Measurements from ENCODE around the gene MT1HL1. TPM values are rescaled to one million over a fixed set of nuclear protein-coding genes. Genes with fewer than 3 reads are reported as not detected.
A peak's percentile ranks its signal among the peaks of the same experiment; 100 is the strongest.

The MT1HL1 gene
- not detected for polyA plus RNA-seq (2013, experiment 1 of 2)
- polyA plus RNA-seq (2013, experiment 2 of 2) = not detected

DNA sequence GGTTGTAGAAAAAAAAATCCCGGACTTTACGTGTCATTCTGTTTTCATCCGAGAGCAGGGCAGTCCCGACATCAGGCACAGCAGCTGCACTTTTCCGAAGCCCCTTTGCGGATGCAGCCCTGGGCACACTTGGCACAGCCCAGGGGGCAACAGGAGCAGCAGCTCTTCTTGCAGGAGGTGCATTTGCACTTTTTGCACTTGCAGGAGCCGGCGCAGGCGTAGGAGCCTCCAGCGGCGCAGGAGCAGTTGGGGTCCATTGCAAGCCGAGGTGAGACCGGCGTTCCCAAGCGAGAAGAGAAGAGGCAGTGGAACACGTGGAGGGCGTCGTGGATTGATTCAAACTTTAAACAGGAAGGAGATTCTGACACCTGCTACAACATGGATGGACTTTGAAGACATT is at the start of gene MT1HL1:
Gene MT1HL1, minus strand, starts transcription at position 326 of the 400 bp plus-strand sequence. Its CDS starts 69 bp downstream, at position 257.
- Histone ChIP-seq H3K4me1 (ENCODE audit: insufficient read depth, low read length) (peaks cover 3% of the 10 kb centered on the region; the same call in 1 of the 2 replicates), H3K9me3 (ENCODE audit: insufficient read depth, low read depth, low read length) (no peaks in the 10 kb centered on the region), H3K4me3 (ENCODE audit: low read length) (no peak within 1 kb of the TSS), H3K27me3 (ENCODE audit: insufficient read depth, low read length) (no peaks in the 10 kb centered on the region), H3K36me3 (ENCODE audit: insufficient read depth, low read length) (no peaks in the 10 kb centered on the region), H3K9ac (ENCODE audit: low read depth, low read length) (no peak within 1 kb of the TSS), H3K27ac (ENCODE audit: low read depth, low read length) (no peak within 1 kb of the TSS)
- WGBS = 93% methylated on average over 18 of the region's 18 CpGs

DNA sequence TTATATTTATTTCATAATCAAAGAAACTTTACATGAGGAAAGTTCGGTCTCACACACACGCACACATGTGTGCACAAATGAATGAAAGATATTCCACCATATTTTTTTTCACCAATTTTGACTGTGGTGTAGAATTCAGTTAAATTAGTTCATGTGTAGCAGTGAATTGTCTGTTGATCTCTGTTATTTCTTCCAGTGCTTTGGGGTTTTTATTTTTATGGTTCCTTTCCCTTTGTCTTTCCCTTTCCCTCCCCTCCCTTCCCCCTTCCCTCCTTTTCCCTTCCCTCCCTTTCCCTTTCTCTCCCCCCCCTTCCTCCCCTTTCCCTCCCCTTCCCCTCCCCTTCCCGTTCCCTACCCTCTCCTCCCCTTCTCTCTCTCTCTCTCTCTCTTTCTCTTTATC is 46.7 kb upstream of the MT1HL1 start:
- Histone ChIP-seq H3K9ac (ENCODE audit: low read depth, low read length) (no peak overlapping the region), H3K4me3 (ENCODE audit: low read length) (no peak overlapping the region), H3K9me3 (ENCODE audit: insufficient read depth, low read depth, low read length) (no peaks in the 10 kb centered on the region), H3K27ac (ENCODE audit: low read depth, low read length) (no peak overlapping the region), H3K36me3 (ENCODE audit: insufficient read depth, low read length) (no peaks in the 10 kb centered on the region), H3K4me1 (ENCODE audit: insufficient read depth, low read length) (peaks cover 25% of the 10 kb centered on the region; the same call in 1 of the 2 replicates), H3K27me3 (ENCODE audit: insufficient read depth, low read length) (no peaks in the 10 kb centered on the region)
- WGBS = no CpG with 5 or more reads among the region's 3 CpGs

DNA sequence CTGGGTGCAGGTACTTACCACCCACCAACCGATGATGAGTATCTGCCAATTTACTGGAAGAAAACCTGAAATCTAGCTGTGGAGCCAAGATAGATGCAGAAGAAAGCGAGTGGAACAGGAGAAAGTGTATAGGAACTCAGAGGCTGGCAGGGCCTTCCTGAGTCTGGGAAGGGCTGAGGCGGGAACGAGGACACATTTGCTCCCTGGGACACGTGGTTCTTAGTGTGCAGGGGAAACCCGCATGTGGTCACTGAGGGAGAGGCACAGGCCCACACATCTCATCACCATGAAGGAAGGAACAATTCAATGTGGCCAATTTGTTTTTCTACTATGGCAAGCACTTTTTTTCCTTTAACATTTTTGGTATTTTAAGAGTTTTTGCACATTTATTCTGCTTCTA is 45.9 kb upstream of the MT1HL1 start:
- WGBS = 86% methylated on average over 6 of the region's 6 CpGs
- Histone ChIP-seq H3K4me3 (ENCODE audit: low read length) (no peak overlapping the region), H3K27me3 (ENCODE audit: insufficient read depth, low read length) (no peaks in the 10 kb centered on the region), H3K9me3 (ENCODE audit: insufficient read depth, low read depth, low read length) (no peaks in the 10 kb centered on the region), H3K27ac (ENCODE audit: low read depth, low read length) (no peak overlapping the region), H3K4me1 (ENCODE audit: insufficient read depth, low read length) (peaks cover 31% of the 10 kb centered on the region; the same call in 1 of the 2 replicates), H3K9ac (ENCODE audit: low read depth, low read length) (no peak overlapping the region), H3K36me3 (ENCODE audit: insufficient read depth, low read length) (no peaks in the 10 kb centered on the region)

DNA sequence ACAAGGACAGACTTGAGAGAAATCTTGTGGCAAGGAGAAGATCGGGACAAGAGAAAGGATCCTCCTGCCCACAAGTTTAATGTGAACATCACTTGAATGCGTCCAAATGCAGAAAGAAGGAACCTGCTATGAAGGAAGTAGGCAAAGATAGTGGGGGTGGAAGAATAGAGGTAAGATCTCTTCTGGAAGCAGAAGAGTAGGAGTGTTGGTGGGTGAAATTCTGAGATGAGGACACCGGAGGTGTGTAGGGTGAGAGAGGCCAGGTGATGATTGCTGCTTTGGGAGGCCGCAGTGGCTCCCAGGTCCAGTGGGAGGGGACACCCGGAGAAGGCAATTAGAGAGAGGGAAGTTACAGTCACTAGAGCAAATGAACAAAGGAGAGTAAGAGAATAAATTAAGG is 44.6 kb upstream of the MT1HL1 start:
- Histone ChIP-seq H3K4me1 (ENCODE audit: insufficient read depth, low read length) (peaks cover 44% of the 10 kb centered on the region), H3K27me3 (ENCODE audit: insufficient read depth, low read length) (peaks cover 13% of the 10 kb centered on the region), H3K4me3 (ENCODE audit: low read length) (no peak overlapping the region), H3K9me3 (ENCODE audit: insufficient read depth, low read depth, low read length) (no peaks in the 10 kb centered on the region), H3K36me3 (ENCODE audit: insufficient read depth, low read length) (no peaks in the 10 kb centered on the region), H3K9ac (ENCODE audit: low read depth, low read length) (no peak overlapping the region), H3K27ac (ENCODE audit: low read depth, low read length) (no peak overlapping the region)
- 95% methylated on average over 5 of the region's 5 CpGs for WGBS

DNA sequence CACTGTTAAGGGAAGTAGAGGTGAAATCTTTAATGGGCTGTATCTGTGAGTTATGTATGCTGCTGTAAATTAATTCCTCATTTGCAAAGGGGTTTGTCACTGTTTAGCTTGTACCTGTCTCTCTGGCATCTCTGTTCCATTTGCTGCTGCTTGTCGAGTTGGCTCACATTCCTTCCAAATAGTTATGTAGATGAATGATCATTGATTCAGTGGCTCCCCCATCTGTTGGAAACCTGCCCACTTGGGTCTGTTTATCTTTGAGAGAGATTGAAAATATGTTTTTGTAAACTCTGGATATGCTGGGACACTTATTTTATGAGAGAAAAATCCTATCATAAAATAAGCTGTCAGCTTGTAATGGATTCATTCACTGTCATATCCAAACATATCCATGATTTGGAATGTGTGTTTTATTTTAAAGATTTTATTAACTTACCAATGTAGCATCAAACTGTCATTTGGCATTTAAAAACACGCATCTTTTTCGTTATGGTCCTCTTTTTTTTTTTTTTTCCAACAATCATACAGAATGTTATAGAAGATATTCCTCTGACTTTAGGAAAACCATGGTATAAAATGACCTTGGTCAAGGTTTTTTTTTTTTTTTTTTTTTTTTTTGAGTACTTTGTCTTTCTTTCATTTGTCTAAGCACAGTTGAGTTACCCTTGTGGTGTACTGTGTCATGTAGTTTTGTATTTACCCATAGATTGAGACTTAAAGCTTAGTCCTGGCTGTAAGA is 41.2 kb upstream of the MT1HL1 start:
- Histone ChIP-seq H3K9me3 (ENCODE audit: insufficient read depth, low read depth, low read length) (no peaks in the 10 kb centered on the region), H3K9ac (ENCODE audit: low read depth, low read length) (no peak overlapping the region), H3K27me3 (ENCODE audit: insufficient read depth, low read length) (peaks cover 42% of the 10 kb centered on the region), H3K4me1 (ENCODE audit: insufficient read depth, low read length) (peaks cover 46% of the 10 kb centered on the region), H3K36me3 (ENCODE audit: insufficient read depth, low read length) (no peaks in the 10 kb centered on the region), H3K4me3 (ENCODE audit: low read length) (peak overlapping the region; percentile 67; the same call in 1 of the 2 replicates), H3K27ac (ENCODE audit: low read depth, low read length) (no peak overlapping the region)
- 11% methylated on average over 1 of the region's 3 CpGs for WGBS

DNA sequence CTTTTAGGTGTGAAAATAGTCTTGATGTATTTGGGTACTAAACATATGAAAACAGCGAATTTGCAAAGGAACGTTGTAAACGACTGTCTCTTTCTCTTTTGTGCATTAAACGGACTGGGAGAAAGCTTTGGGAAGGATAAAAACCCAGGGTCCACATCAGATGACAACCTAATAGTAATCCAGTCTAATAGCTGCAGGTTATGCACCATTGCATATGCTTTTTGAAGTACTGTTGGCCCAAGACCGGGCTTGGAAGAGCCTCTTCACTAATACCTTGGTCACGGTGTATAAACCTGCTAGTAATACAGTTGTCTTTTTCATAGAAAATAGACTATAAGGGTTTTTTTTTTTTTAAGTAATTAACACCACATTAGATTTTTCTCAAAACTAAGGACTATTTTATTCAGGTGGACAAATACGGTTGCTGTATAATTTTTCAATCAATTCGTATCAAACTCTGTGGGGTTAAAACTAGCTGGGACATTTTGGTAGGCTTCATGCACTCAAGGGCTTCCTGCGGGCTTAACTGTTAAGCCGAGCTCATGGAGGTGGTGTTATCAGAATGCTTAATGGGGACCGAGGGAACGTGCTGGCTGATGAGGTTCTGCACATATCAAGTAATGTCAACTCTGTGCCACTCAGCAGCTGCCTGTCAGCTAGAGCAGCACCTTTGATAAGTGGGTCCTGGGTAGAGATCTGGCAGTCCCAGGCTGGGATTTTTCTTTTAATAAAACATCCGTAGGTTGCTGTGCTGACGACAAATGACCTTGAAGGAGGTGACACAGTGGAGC is 39.8 kb upstream of the MT1HL1 start:
- no peaks in the 10 kb centered on the region for H3K36me3 ChIP-seq (ENCODE audit: insufficient read depth, low read length)
- no peak overlapping the region for H3K27ac ChIP-seq (ENCODE audit: low read depth, low read length)
- H3K27me3 ChIP-seq (ENCODE audit: insufficient read depth, low read length) = peaks cover 47% of the 10 kb centered on the region
- H3K9ac ChIP-seq (ENCODE audit: low read depth, low read length) = no peak overlapping the region
- H3K4me3 ChIP-seq (ENCODE audit: low read length) = peak overlapping the region; percentile 67
- WGBS = 10% methylated on average over 13 of the region's 14 CpGs
- peaks cover 37% of the 10 kb centered on the region for H3K4me1 ChIP-seq (ENCODE audit: insufficient read depth, low read length)
- H3K9me3 ChIP-seq (ENCODE audit: insufficient read depth, low read depth, low read length) = no peaks in the 10 kb centered on the region

DNA sequence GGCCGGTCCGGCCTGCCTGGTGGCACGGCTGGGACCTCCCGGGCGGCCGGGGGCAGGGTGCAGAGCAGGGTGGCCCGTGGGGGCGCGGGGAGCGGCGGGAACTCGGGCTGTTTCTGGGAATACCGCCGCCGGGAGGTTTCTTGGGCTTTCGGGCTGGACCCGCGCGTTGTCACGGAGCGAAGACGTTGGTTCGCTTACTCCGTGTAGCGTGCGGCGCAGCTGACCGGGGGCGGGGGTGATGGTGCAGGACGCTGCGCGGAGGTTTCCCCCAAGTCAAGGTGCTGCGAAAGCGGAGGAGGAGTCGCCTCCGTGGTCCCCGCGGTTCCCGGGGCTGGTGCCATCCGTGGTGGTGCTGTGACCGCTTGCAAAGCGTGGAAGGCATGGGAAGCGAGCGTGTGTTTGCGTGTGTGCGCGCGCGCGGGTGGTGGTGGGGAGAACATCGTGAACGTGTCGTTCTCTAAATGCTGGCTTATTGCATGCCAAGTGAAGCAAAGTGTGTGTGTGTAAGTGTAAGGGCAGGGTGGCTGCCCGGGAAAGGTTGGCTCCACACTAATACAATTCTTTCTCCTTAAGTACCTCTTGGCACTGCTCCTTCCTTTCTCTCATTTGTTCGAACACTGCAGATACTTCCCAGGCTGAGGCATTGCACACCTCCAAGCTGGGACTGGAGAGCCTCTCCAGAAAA is 38.8 kb upstream of the MT1HL1 start:
- peak overlapping the region; percentile 67 for H3K4me3 ChIP-seq (ENCODE audit: low read length)
- no peak overlapping the region for H3K27ac ChIP-seq (ENCODE audit: low read depth, low read length)
- WGBS = 1% methylated on average over 55 of the region's 55 CpGs
- no peaks in the 10 kb centered on the region for H3K9me3 ChIP-seq (ENCODE audit: insufficient read depth, low read depth, low read length)
- peaks cover 47% of the 10 kb centered on the region for H3K27me3 ChIP-seq (ENCODE audit: insufficient read depth, low read length)
- H3K4me1 ChIP-seq (ENCODE audit: insufficient read depth, low read length) = peaks cover 37% of the 10 kb centered on the region
- no peaks in the 10 kb centered on the region for H3K36me3 ChIP-seq (ENCODE audit: insufficient read depth, low read length)
- H3K9ac ChIP-seq (ENCODE audit: low read depth, low read length) = 0 out of 2 replicates have a peak overlapping the region, but pooled peaks have one; percentile 39

DNA sequence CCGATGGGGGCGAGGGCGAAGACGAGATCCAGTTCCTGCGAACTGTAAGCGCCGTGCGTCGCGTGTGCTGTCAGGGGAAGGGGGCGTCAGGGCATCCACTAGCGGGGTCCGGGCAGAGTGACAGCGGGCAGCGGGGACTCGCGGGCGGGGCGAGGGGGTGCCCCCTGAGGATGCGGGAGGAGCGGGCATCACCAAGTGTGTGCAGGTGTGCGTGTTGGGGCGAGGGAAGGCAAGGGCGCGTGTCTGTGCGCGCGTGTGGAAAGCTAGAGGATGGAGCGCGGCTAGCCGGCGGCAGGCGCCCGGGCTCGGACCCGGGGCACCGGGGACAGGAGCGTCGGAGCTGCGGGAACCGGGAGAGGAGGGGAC is 38.3 kb upstream of the MT1HL1 start:
- Histone ChIP-seq H3K4me3 (ENCODE audit: low read length) (peak overlapping the region; percentile 67), H3K4me1 (ENCODE audit: insufficient read depth, low read length) (peaks cover 37% of the 10 kb centered on the region), H3K9me3 (ENCODE audit: insufficient read depth, low read depth, low read length) (no peaks in the 10 kb centered on the region), H3K9ac (ENCODE audit: low read depth, low read length) (peak overlapping the region; percentile 39; the same call in 1 of the 2 replicates), H3K27ac (ENCODE audit: low read depth, low read length) (no peak overlapping the region), H3K27me3 (ENCODE audit: insufficient read depth, low read length) (peaks cover 47% of the 10 kb centered on the region), H3K36me3 (ENCODE audit: insufficient read depth, low read length) (no peaks in the 10 kb centered on the region)
- under 1% methylated on average over 41 of the region's 41 CpGs for WGBS

DNA sequence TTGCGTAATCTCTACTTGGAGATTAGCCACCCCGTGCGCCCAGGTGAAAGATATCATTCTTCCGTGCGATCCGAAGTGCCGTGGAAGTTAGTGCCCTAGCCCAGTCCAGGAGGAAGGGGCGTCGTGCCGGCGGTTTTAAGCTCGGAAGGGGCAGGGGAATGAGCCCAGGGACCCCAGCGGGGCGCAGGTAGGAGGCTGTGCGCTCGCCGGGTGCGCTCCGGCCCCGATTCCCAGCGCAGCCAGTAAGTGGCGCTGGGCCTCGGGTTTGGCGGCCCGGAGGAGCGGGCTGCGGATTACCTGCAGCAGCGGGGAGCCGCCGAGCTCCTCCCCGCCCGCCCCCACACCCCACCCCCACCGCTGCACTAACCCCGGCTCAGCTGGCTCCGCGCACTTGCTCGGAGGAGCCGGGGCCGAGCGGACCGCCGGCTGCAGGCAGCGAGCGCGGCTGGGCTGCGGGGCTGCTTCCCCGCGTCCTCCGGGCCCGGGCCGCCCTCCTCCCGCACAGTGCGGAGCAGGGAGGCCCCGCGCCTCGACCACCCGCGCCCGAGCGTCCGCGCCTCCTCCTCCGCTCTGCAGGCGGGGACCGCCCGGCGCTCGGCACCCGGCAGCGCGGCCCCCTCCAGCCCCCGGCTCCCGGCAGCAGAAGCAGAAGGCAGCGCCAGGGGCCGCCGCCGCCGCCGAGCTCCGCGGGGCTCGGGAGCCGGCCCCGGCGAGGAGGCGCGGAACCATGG is 37.7 kb upstream of the MT1HL1 start, which contains the start of gene RYR2:
Gene RYR2, plus strand, starts transcription at position 390 of the 731 bp plus-strand sequence. Its CDS starts 338 bp downstream, at position 728.
- H3K4me1 ChIP-seq (ENCODE audit: insufficient read depth, low read length) = peaks cover 37% of the 10 kb centered on the region
- peak within 1 kb of the TSS; percentile 39; the same call in 1 of the 2 replicates for H3K9ac ChIP-seq (ENCODE audit: low read depth, low read length)
- no peak within 1 kb of the TSS for H3K27ac ChIP-seq (ENCODE audit: low read depth, low read length)
- H3K27me3 ChIP-seq (ENCODE audit: insufficient read depth, low read length) = peaks cover 47% of the 10 kb centered on the region
- no peaks in the 10 kb centered on the region for H3K9me3 ChIP-seq (ENCODE audit: insufficient read depth, low read depth, low read length)
- H3K36me3 ChIP-seq (ENCODE audit: insufficient read depth, low read length) = no peaks in the 10 kb centered on the region
- WGBS = 2% methylated on average over 76 of the region's 87 CpGs
- H3K4me3 ChIP-seq (ENCODE audit: low read length) = peak within 1 kb of the TSS; percentile 67

DNA sequence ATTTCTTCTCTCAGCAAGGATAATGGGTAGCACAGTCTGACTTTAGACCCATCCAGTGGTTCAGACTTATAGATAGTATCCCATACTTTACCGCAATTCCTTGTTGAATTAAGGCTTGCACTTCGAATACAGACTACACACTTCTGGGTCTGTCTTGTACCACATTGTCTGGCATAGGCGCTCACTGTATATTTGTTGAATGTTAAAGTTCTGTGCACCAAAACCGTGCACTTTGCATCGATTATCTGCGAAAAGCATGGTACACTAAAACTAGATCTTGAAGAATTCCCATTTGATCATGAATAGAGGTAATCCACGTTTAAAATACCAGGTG is 37.2 kb upstream of the MT1HL1 start:
- H3K27me3 ChIP-seq (ENCODE audit: insufficient read depth, low read length) = peaks cover 47% of the 10 kb centered on the region
- H3K9ac ChIP-seq (ENCODE audit: low read depth, low read length) = no peak overlapping the region

More for the DNA sequence above, 37.2 kb upstream of the MT1HL1 start:
- Histone ChIP-seq H3K36me3 (ENCODE audit: insufficient read depth, low read length) (no peaks in the 10 kb centered on the region), H3K4me3 (ENCODE audit: low read length) (peak overlapping the region; percentile 45), H3K9me3 (ENCODE audit: insufficient read depth, low read depth, low read length) (no peaks in the 10 kb centered on the region), H3K4me1 (ENCODE audit: insufficient read depth, low read length) (peaks cover 35% of the 10 kb centered on the region), H3K27ac (ENCODE audit: low read depth, low read length) (no peak overlapping the region)
- 49% methylated on average over 7 of the region's 7 CpGs for WGBS
